NB4 (cell line): ENCODE measurements around the gene CIAO3.
"Not testable (repeated sequence)": the region's sequence is repeated elsewhere in the genome, so short reads cannot be mapped to it uniquely, and the experiment has no call there.

Experiments used
- POLR2A ChIP-seq: IDR thresholded peaks from 2 replicates; pipeline ENCODE4 v1.6.1; 2011; ENCODE audit warnings: mild to moderate bottlenecking; ENCODE audit not compliant: insufficient read length; ENCODE audit errors: extremely low read depth
- TF ChIP-seq, protein P1 (sequence below): IDR thresholded peaks from one replicate; pipeline ENCODE4 v1.5.1; 2012; ENCODE audit warnings: low read depth, low read length
- TF ChIP-seq, protein P2 (sequence below): IDR thresholded peaks from 2 replicates; pipeline ENCODE4 v1.6.1; 2011; ENCODE audit warnings: low read depth, low read length

DNA sequence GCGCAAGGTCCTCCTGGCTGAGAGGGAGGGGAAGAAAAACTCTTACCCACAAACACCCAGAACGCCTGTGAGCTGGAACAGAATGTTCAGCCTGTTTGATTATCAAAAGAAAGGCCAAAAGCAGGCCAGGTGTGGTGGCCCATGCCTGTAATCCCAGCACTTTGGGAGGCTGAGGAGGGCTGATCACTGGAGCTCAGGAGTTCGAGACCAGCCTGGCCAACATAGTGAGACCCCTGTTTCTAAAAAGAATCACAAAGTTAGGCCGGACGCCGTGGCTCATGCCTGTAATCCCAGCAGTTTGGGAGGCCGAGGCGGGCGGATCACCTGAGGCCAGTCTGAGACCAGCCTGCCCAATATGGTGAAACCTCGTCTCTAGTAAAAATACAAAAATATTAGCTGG, 35.5 kb upstream of the CIAO3 start:
- not testable (repeated sequence) for TF ChIP-seq POLR2A
- TF ChIP-seq, protein P1, sequence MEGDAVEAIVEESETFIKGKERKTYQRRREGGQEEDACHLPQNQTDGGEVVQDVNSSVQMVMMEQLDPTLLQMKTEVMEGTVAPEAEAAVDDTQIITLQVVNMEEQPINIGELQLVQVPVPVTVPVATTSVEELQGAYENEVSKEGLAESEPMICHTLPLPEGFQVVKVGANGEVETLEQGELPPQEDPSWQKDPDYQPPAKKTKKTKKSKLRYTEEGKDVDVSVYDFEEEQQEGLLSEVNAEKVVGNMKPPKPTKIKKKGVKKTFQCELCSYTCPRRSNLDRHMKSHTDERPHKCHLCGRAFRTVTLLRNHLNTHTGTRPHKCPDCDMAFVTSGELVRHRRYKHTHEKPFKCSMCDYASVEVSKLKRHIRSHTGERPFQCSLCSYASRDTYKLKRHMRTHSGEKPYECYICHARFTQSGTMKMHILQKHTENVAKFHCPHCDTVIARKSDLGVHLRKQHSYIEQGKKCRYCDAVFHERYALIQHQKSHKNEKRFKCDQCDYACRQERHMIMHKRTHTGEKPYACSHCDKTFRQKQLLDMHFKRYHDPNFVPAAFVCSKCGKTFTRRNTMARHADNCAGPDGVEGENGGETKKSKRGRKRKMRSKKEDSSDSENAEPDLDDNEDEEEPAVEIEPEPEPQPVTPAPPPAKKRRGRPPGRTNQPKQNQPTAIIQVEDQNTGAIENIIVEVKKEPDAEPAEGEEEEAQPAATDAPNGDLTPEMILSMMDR, result not testable (repeated sequence)
- TF ChIP-seq, protein P2, sequence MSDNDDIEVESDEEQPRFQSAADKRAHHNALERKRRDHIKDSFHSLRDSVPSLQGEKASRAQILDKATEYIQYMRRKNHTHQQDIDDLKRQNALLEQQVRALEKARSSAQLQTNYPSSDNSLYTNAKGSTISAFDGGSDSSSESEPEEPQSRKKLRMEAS, result not testable (repeated sequence)
